ENCODE results near the gene ERC2. TPM values are rescaled to one million over a fixed set of nuclear protein-coding genes. Genes with fewer than 3 reads are reported as not detected.
A peak's percentile ranks its signal among the peaks of the same experiment; 100 is the strongest.

ERC2 gene
- total and polyA plus RNA-seq, 7 experiments from 2014 or later = not detected

GRCh38 chr3:55765398-55765797 lies 702.9 kb downstream of the ERC2 start:
- no peaks in the 10 kb centered on the region for H3K4me1 Mint-ChIP-seq
- no peak overlapping the region for H3K27ac ChIP-seq (ENCODE audit: low read depth, low read length)
- H3K4me3 Mint-ChIP-seq = no peak overlapping the region
- peaks cover 0 to 4% (median 0%) of the 10 kb centered on the region in 5 donors for H3K27me3 Mint-ChIP-seq
- no peaks in the 10 kb centered on the region for H3K4me1 ChIP-seq (ENCODE audit: control insufficient read depth in 2 of 2, insufficient read depth in 2 of 2, low read length in 2 of 2)
- no peak overlapping the region for H3K4me3 ChIP-seq (ENCODE audit: low read length)
- no peak for ATAC-seq
- no peaks in the 10 kb centered on the region for H3K36me3 ChIP-seq (ENCODE audit: control insufficient read depth in 2 of 3, insufficient read depth in 3 of 3, low read length in 3 of 3)
- H3K27ac Mint-ChIP-seq = no peak overlapping the region
- intact Hi-C loops (cut with micrococcal nuclease) = no loop called here
- DNase-seq = no peak
- ChIA-PET POLR2A (no interaction called here), CTCF (no interaction called here)
- H3K36me3 Mint-ChIP-seq = no peaks in the 10 kb centered on the region
- H3K9me3 ChIP-seq (ENCODE audit: control insufficient read depth in 2 of 3, low read length in 3 of 3) = no peaks in the 10 kb centered on the region
- H3K9me3 Mint-ChIP-seq = peaks cover 0 to 11% (median 1%) of the 10 kb centered on the region in 11 donors
- H3K27me3 ChIP-seq (ENCODE audit: control insufficient read depth in 2 of 2, insufficient read depth in 2 of 2, low read length in 2 of 2) = no peaks in the 10 kb centered on the region

- ATAC-seq (no peak), DNase-seq (no peak)
- Histone ChIP-seq H3K36me3 (ENCODE audit: control insufficient read depth in 2 of 3, insufficient read depth in 3 of 3, low read length in 3 of 3) (no peaks in the 10 kb centered on the region), H3K27ac (ENCODE audit: low read depth, low read length) (no peak overlapping the region), H3K9me3 (ENCODE audit: control insufficient read depth in 2 of 3, low read length in 3 of 3) (no peaks in the 10 kb centered on the region), H3K4me1 (ENCODE audit: control insufficient read depth in 2 of 2, insufficient read depth in 2 of 2, low read length in 2 of 2) (no peaks in the 10 kb centered on the region), H3K27me3 (ENCODE audit: control insufficient read depth in 2 of 2, insufficient read depth in 2 of 2, low read length in 2 of 2) (no peaks in the 10 kb centered on the region), H3K4me3 (ENCODE audit: low read length) (no peak overlapping the region)
- no peaks in the 10 kb centered on the region for H3K27me3 Mint-ChIP-seq
- H3K4me3 Mint-ChIP-seq = no peak overlapping the region
- H3K4me1 Mint-ChIP-seq = no peaks in the 10 kb centered on the region
- intact Hi-C loops (cut with micrococcal nuclease) = no loop called here
- CTCF ChIA-PET = no interaction called here
- H3K9me3 Mint-ChIP-seq = peaks cover 0 to 4% (median 0%) of the 10 kb centered on the region in 11 donors
- no peaks in the 10 kb centered on the region for H3K36me3 Mint-ChIP-seq
- H3K27ac Mint-ChIP-seq = no peak overlapping the region
- POLR2A ChIA-PET = no interaction called here
These were observed 711.3 kb downstream of the ERC2 start for GRCh38 chr3:55756976-55757375.

GRCh38 chr3:55755516-55756205 lies 712.6 kb downstream of the ERC2 start:
- Histone ChIP-seq H3K9me3 (ENCODE audit: control insufficient read depth in 2 of 3, low read length in 3 of 3) (no peaks in the 10 kb centered on the region), H3K4me3 (ENCODE audit: low read length) (no peak overlapping the region), H3K36me3 (ENCODE audit: control insufficient read depth in 2 of 3, insufficient read depth in 3 of 3, low read length in 3 of 3) (no peaks in the 10 kb centered on the region), H3K27me3 (ENCODE audit: control insufficient read depth in 2 of 2, insufficient read depth in 2 of 2, low read length in 2 of 2) (no peaks in the 10 kb centered on the region), H3K27ac (ENCODE audit: low read depth, low read length) (no peak overlapping the region), H3K4me1 (ENCODE audit: control insufficient read depth in 2 of 2, insufficient read depth in 2 of 2, low read length in 2 of 2) (no peaks in the 10 kb centered on the region)
- Mint-ChIP-seq H3K27me3 (no peaks in the 10 kb centered on the region), H3K9me3 (peaks cover 0 to 4% (median 0%) of the 10 kb centered on the region in 11 donors), H3K4me3 (no peak overlapping the region), H3K27ac (no peak overlapping the region), H3K4me1 (no peaks in the 10 kb centered on the region), H3K36me3 (no peaks in the 10 kb centered on the region)
- ATAC-seq (no peak), DNase-seq (no peak)
- ChIA-PET CTCF (no interaction called here), POLR2A (no interaction called here)
- intact Hi-C loops (cut with micrococcal nuclease) = no loop called here

- Mint-ChIP-seq H3K36me3 (no peaks in the 10 kb centered on the region), H3K4me3 (no peak overlapping the region), H3K27ac (no peak overlapping the region), H3K9me3 (peaks cover 0 to 4% (median 0%) of the 10 kb centered on the region in 11 donors), H3K4me1 (no peaks in the 10 kb centered on the region), H3K27me3 (no peaks in the 10 kb centered on the region)
- CTCF ChIA-PET = no interaction called here
- Histone ChIP-seq H3K36me3 (ENCODE audit: control insufficient read depth in 2 of 3, insufficient read depth in 3 of 3, low read length in 3 of 3) (no peaks in the 10 kb centered on the region), H3K27me3 (ENCODE audit: control insufficient read depth in 2 of 2, insufficient read depth in 2 of 2, low read length in 2 of 2) (no peaks in the 10 kb centered on the region), H3K4me1 (ENCODE audit: control insufficient read depth in 2 of 2, insufficient read depth in 2 of 2, low read length in 2 of 2) (no peaks in the 10 kb centered on the region), H3K4me3 (ENCODE audit: low read length) (no peak overlapping the region), H3K27ac (ENCODE audit: low read depth, low read length) (no peak overlapping the region), H3K9me3 (ENCODE audit: control insufficient read depth in 2 of 3, low read length in 3 of 3) (no peaks in the 10 kb centered on the region)
- no peak for ATAC-seq
- POLR2A ChIA-PET = no interaction called here
- DNase-seq = no peak
- intact Hi-C loops (cut with micrococcal nuclease) = no loop called here
These were observed 715.4 kb downstream of the ERC2 start for GRCh38 chr3:55752911-55753310.

GRCh38 chr3:55751730-55752129 lies 716.5 kb downstream of the ERC2 start:
- ATAC-seq (no peak), DNase-seq (no peak)
- H3K27ac Mint-ChIP-seq = peak overlapping the region in 1 of 9 donors; percentile 2
- Histone ChIP-seq H3K4me3 (ENCODE audit: low read length) (no peak overlapping the region), H3K4me1 (ENCODE audit: control insufficient read depth in 2 of 2, insufficient read depth in 2 of 2, low read length in 2 of 2) (no peaks in the 10 kb centered on the region), H3K27me3 (ENCODE audit: control insufficient read depth in 2 of 2, insufficient read depth in 2 of 2, low read length in 2 of 2) (no peaks in the 10 kb centered on the region), H3K36me3 (ENCODE audit: control insufficient read depth in 2 of 3, insufficient read depth in 3 of 3, low read length in 3 of 3) (no peaks in the 10 kb centered on the region), H3K27ac (ENCODE audit: low read depth, low read length) (no peak overlapping the region), H3K9me3 (ENCODE audit: control insufficient read depth in 2 of 3, low read length in 3 of 3) (no peaks in the 10 kb centered on the region)
- no peak overlapping the region for H3K4me3 Mint-ChIP-seq
- ChIA-PET POLR2A (no interaction called here), CTCF (no interaction called here)
- H3K4me1 Mint-ChIP-seq = no peaks in the 10 kb centered on the region
- no peaks in the 10 kb centered on the region for H3K36me3 Mint-ChIP-seq
- intact Hi-C loops (cut with micrococcal nuclease) = no loop called here
- H3K9me3 Mint-ChIP-seq = peaks cover 0 to 4% (median 0%) of the 10 kb centered on the region in 11 donors
- no peaks in the 10 kb centered on the region for H3K27me3 Mint-ChIP-seq

- no peak overlapping the region for H3K27ac Mint-ChIP-seq
- Histone ChIP-seq H3K36me3 (ENCODE audit: control insufficient read depth in 2 of 3, insufficient read depth in 3 of 3, low read length in 3 of 3) (no peaks in the 10 kb centered on the region), H3K9me3 (ENCODE audit: control insufficient read depth in 2 of 3, low read length in 3 of 3) (no peaks in the 10 kb centered on the region), H3K27ac (ENCODE audit: low read depth, low read length) (no peak overlapping the region), H3K4me3 (ENCODE audit: low read length) (no peak overlapping the region), H3K27me3 (ENCODE audit: control insufficient read depth in 2 of 2, insufficient read depth in 2 of 2, low read length in 2 of 2) (no peaks in the 10 kb centered on the region), H3K4me1 (ENCODE audit: control insufficient read depth in 2 of 2, insufficient read depth in 2 of 2, low read length in 2 of 2) (no peaks in the 10 kb centered on the region)
- peaks cover 0 to 4% (median 0%) of the 10 kb centered on the region in 11 donors for H3K9me3 Mint-ChIP-seq
- DNase-seq (no peak), ATAC-seq (no peak)
- no peaks in the 10 kb centered on the region for H3K4me1 Mint-ChIP-seq
- intact Hi-C loops (cut with micrococcal nuclease) = no loop called here
- H3K4me3 Mint-ChIP-seq = no peak overlapping the region
- ChIA-PET POLR2A (no interaction called here), CTCF (no interaction called here)
- no peaks in the 10 kb centered on the region for H3K36me3 Mint-ChIP-seq
- H3K27me3 Mint-ChIP-seq = peaks cover 0 to 7% (median 0%) of the 10 kb centered on the region in 5 donors
These were observed 717.7 kb downstream of the ERC2 start for GRCh38 chr3:55750525-55750924.

GRCh38 chr3:55749036-55749435 lies 719.2 kb downstream of the ERC2 start:
- Mint-ChIP-seq H3K4me1 (no peaks in the 10 kb centered on the region), H3K36me3 (no peaks in the 10 kb centered on the region), H3K27ac (no peak overlapping the region), H3K27me3 (peaks cover 0 to 7% (median 0%) of the 10 kb centered on the region in 5 donors), H3K4me3 (no peak overlapping the region), H3K9me3 (peaks cover 0 to 4% (median 0%) of the 10 kb centered on the region in 11 donors)
- intact Hi-C loops (cut with micrococcal nuclease) = no loop called here
- POLR2A ChIA-PET = no interaction called here
- CTCF ChIA-PET = no interaction called here
- H3K4me3 ChIP-seq (ENCODE audit: low read length) = no peak overlapping the region
- ATAC-seq (no peak), DNase-seq (no peak)
- no peaks in the 10 kb centered on the region for H3K9me3 ChIP-seq (ENCODE audit: control insufficient read depth in 2 of 3, low read length in 3 of 3)
- no peak overlapping the region for H3K27ac ChIP-seq (ENCODE audit: low read depth, low read length)
- no peaks in the 10 kb centered on the region for H3K27me3 ChIP-seq (ENCODE audit: control insufficient read depth in 2 of 2, insufficient read depth in 2 of 2, low read length in 2 of 2)
- no peaks in the 10 kb centered on the region for H3K36me3 ChIP-seq (ENCODE audit: control insufficient read depth in 2 of 3, insufficient read depth in 3 of 3, low read length in 3 of 3)
- H3K4me1 ChIP-seq (ENCODE audit: control insufficient read depth in 2 of 2, insufficient read depth in 2 of 2, low read length in 2 of 2) = no peaks in the 10 kb centered on the region
